OCI-LY1 (cell line): ENCODE data around the gene DAAM2.

Experiments
- H2AFZ ChIP-seq: fragments of 200-600 bp; sonication (generic), shearing (Covaris generic); 2 replicates; pipeline ENCODE4 v1.6.0; 2014; ENCODE audit warnings: antibody characterized with exemption, mild to moderate bottlenecking, low read length
- H3F3A ChIP-seq: fragments of 200-600 bp; sonication (generic), shearing (Covaris generic); 2 replicates; pipeline ENCODE4 v1.6.0; 2014; ENCODE audit warnings: mild to moderate bottlenecking, antibody characterized with exemption, low read length, moderate library complexity; ENCODE audit not compliant: insufficient read depth
- H3K27ac ChIP-seq: fragments of 200-600 bp; sonication (generic); 2 replicates; pipeline ENCODE4 v1.5.1; 2014; ENCODE audit warnings: low read length, mixed run types, mild to moderate bottlenecking, low read depth; ENCODE audit not compliant: poor library complexity, severe bottlenecking
- H3K27me3 ChIP-seq: fragments of 200-600 bp; sonication (generic); 2 replicates; pipeline ENCODE4 v1.6.0; 2014; ENCODE audit warnings: antibody characterized with exemption, mild to moderate bottlenecking, low read length, moderate library complexity; ENCODE audit not compliant: insufficient read depth
- H3K36me3 ChIP-seq: fragments of 200-600 bp; sonication (generic); 2 replicates; pipeline ENCODE4 v1.6.1; 2014; ENCODE audit warnings: mild to moderate bottlenecking, antibody characterized with exemption, low read length, moderate library complexity, mixed read lengths; ENCODE audit not compliant: insufficient read depth
- H3K4me1 ChIP-seq: fragments of 200-600 bp; sonication (generic); 2 replicates; pipeline ENCODE4 v1.5.1; 2014; ENCODE audit warnings: mild to moderate bottlenecking, low read length, moderate library complexity; ENCODE audit not compliant: insufficient read depth, severe bottlenecking
- H3K4me2 ChIP-seq: fragments of 200-600 bp; sonication (generic), shearing (Covaris generic); 2 replicates; pipeline ENCODE4 v1.6.1; 2014; ENCODE audit warnings: low read length
- H3K4me3 ChIP-seq: fragments of 200-600 bp; sonication (generic); 2 replicates; pipeline ENCODE4 v1.5.1; 2014; ENCODE audit warnings: low read length, low read depth, mild to moderate bottlenecking, mixed read lengths; ENCODE audit not compliant: poor library complexity, severe bottlenecking
- H3K79me2 ChIP-seq: fragments of 200-600 bp; shearing (Covaris generic); 2 replicates; pipeline ENCODE4 v1.6.1; 2016; ENCODE audit warnings: mixed run types, low read length, mixed read lengths; ENCODE audit not compliant: insufficient read depth
- H3K9ac ChIP-seq: fragments of 200-600 bp; sonication (generic), shearing (Covaris generic); 2 replicates; pipeline ENCODE4 v1.6.1; 2014; ENCODE audit warnings: mild to moderate bottlenecking, low read length, mixed read lengths
- H3K9me2 ChIP-seq: fragments of 200-600 bp; sonication (generic), shearing (Covaris generic); 2 replicates; pipeline ENCODE4 v1.6.1; 2014; ENCODE audit warnings: low read depth, mild to moderate bottlenecking, low read length, mixed read lengths
- H3K9me3 ChIP-seq: fragments of 200-600 bp; shearing (Covaris generic); 2 replicates; pipeline ENCODE4 v1.6.1; 2014; ENCODE audit warnings: low read length, mixed read lengths
- H4K20me1 ChIP-seq: fragments of 200-600 bp; sonication (generic), shearing (Covaris generic); 2 replicates; pipeline ENCODE4 v1.6.0; 2016; ENCODE audit warnings: mild to moderate bottlenecking, low read length; ENCODE audit not compliant: insufficient read depth
- EZH2 ChIP-seq: fragments of 200-600 bp; sonication (generic), shearing (Covaris generic); IDR thresholded peaks from 2 replicates; pipeline ENCODE4 v1.8.0; 2017; ENCODE audit warnings: borderline replicate concordance, mixed run types, mild to moderate bottlenecking, antibody characterized with exemption, low read length, moderate library complexity, mixed read lengths
- TF ChIP-seq, protein P1 (sequence below): fragments of 200-600 bp; sonication (generic), shearing (Covaris generic); IDR thresholded peaks from 2 replicates; pipeline ENCODE4 v1.5.1; 2017; ENCODE audit warnings: mild to moderate bottlenecking, antibody characterized with exemption, low read length, moderate library complexity, mixed read lengths

DAAM2 gene

GRCh38 chr6:39803872-39804271, 11.7 kb downstream of the DAAM2 start:
- no peaks in the 10 kb centered on the region for H3F3A ChIP-seq
- H3K9me2 ChIP-seq, result no peaks in the 10 kb centered on the region
- TF ChIP-seq, protein P1, sequence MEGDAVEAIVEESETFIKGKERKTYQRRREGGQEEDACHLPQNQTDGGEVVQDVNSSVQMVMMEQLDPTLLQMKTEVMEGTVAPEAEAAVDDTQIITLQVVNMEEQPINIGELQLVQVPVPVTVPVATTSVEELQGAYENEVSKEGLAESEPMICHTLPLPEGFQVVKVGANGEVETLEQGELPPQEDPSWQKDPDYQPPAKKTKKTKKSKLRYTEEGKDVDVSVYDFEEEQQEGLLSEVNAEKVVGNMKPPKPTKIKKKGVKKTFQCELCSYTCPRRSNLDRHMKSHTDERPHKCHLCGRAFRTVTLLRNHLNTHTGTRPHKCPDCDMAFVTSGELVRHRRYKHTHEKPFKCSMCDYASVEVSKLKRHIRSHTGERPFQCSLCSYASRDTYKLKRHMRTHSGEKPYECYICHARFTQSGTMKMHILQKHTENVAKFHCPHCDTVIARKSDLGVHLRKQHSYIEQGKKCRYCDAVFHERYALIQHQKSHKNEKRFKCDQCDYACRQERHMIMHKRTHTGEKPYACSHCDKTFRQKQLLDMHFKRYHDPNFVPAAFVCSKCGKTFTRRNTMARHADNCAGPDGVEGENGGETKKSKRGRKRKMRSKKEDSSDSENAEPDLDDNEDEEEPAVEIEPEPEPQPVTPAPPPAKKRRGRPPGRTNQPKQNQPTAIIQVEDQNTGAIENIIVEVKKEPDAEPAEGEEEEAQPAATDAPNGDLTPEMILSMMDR, result no peak
- no peak for TF ChIP-seq EZH2
- no peaks in the 10 kb centered on the region for H3K9me3 ChIP-seq
- H4K20me1 ChIP-seq, result no peaks in the 10 kb centered on the region
- no peak overlapping the region for H3K4me3 ChIP-seq
- no peak overlapping the region for H3K27ac ChIP-seq
- no peaks in the 10 kb centered on the region for H3K79me2 ChIP-seq
- H3K36me3 ChIP-seq, result no peaks in the 10 kb centered on the region
- H3K27me3 ChIP-seq, result no peaks in the 10 kb centered on the region
- no peak overlapping the region for H3K4me2 ChIP-seq
- no peak overlapping the region for H2AFZ ChIP-seq
- no peaks in the 10 kb centered on the region for H3K4me1 ChIP-seq
- H3K9ac ChIP-seq, result no peak overlapping the region

DNA sequence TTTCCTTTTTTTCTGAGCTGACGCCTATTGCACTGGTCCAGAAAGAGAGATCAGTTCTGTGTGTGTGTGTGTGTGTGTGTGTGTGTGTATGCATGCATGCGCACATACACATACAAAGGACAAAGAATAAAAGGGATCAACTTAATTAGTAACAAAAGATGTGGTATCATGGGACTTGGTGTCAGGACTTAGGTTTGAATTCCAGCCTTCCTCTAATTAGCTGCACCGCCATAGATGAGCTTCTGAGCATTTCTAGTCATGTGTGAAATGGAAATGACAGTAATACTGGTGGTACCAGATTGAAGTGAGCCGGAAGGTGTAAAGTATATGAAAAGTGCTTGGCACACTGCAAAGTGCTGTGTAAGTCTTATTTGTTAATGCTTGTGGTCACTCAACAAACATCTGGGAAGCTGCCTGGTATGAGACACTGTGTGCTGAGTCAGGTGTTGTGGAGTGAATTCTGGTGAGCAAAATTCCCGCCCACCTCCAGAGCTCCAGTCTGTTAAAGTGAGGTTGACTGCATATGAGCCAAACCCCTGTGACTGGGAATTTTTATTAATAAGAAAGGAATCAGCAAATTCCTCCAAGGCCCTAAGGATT, 12.4 kb downstream of the DAAM2 start:
- no peaks in the 10 kb centered on the region for H3F3A ChIP-seq

DNA sequence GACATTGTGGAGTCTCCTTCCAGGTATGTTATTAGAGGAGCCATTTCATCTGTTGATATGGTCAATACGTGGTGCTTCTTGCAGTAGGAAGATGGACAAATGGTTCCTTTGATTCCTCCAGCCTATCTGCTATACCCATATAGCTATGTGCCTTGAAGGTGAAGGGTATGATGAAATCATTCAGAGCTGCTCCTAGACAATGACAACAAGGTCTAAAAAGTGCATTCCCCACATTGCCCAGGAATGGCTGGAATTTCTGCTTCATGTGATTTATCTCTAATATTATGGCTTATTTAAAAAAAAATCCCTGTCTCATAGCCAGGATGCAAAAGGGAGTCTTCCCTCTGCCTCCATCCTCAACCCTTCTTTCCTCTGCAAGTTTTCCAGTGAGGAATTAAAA, 14.1 kb downstream of the DAAM2 start:
- H3F3A ChIP-seq, result no peaks in the 10 kb centered on the region
- H2AFZ ChIP-seq, result no peak overlapping the region
- no peak for TF ChIP-seq EZH2
- TF ChIP-seq, protein P1, result no peak

More for the DNA sequence above, 12.4 kb downstream of the DAAM2 start:
- Histone ChIP-seq H2AFZ (no peak overlapping the region), H4K20me1 (no peaks in the 10 kb centered on the region), H3K9me2 (no peaks in the 10 kb centered on the region), H3K4me1 (no peaks in the 10 kb centered on the region), H3K27me3 (no peaks in the 10 kb centered on the region), H3K9ac (no peak overlapping the region), H3K4me2 (no peak overlapping the region), H3K9me3 (no peaks in the 10 kb centered on the region), H3K4me3 (no peak overlapping the region), H3K79me2 (no peaks in the 10 kb centered on the region), H3K36me3 (no peaks in the 10 kb centered on the region), H3K27ac (no peak overlapping the region)
- TF ChIP-seq, protein P1, result no peak
- no peak for TF ChIP-seq EZH2

More for the DNA sequence above, 14.1 kb downstream of the DAAM2 start:
- H3K36me3 ChIP-seq, result no peaks in the 10 kb centered on the region
- no peaks in the 10 kb centered on the region for H3K9me2 ChIP-seq
- H3K9me3 ChIP-seq, result no peaks in the 10 kb centered on the region
- no peaks in the 10 kb centered on the region for H3K27me3 ChIP-seq
- no peak overlapping the region for H3K4me2 ChIP-seq
- no peak overlapping the region for H3K9ac ChIP-seq
- no peaks in the 10 kb centered on the region for H4K20me1 ChIP-seq
- no peaks in the 10 kb centered on the region for H3K79me2 ChIP-seq
- H3K4me3 ChIP-seq, result no peak overlapping the region
- H3K4me1 ChIP-seq, result no peaks in the 10 kb centered on the region
- H3K27ac ChIP-seq, result no peak overlapping the region
